Fibroblast of villous mesenchyme (primary cell): ENCODE measurements around the gene IRS1. TPM values are rescaled to one million over a fixed set of nuclear protein-coding genes. Genes with fewer than 3 reads are reported as not detected.

Experiments used
- DNase-seq: peaks from one replicate; pipeline ENCODE4 v3.0.0-alpha.2; 2010; ENCODE audit warnings: low read depth
- H3K4me3 ChIP-seq: 2 replicates; pipeline ENCODE4 v1.5.1; 2011; ENCODE audit warnings: low read depth, mild to moderate bottlenecking, low read length
- total RNA-seq: library from RNA; depleted of rRNA; stranded (reverse); fragments of >200 nt; gene quantifications from 2 replicates; pipeline ENCODE4 v1.2.3, GENCODE V29; 2012
- TF ChIP-seq, protein P1 (sequence below): IDR thresholded peaks from 2 replicates; pipeline ENCODE4 v1.5.1; 2012; ENCODE audit warnings: low read depth, mild to moderate bottlenecking, low read length; ENCODE audit not compliant: insufficient read depth

Gene IRS1
- total RNA-seq, 1 donor, result 33.2 TPM

GRCh38 chr2:226760412-226761194 is 39.0 kb downstream of the IRS1 start:
- TF ChIP-seq, protein P1, sequence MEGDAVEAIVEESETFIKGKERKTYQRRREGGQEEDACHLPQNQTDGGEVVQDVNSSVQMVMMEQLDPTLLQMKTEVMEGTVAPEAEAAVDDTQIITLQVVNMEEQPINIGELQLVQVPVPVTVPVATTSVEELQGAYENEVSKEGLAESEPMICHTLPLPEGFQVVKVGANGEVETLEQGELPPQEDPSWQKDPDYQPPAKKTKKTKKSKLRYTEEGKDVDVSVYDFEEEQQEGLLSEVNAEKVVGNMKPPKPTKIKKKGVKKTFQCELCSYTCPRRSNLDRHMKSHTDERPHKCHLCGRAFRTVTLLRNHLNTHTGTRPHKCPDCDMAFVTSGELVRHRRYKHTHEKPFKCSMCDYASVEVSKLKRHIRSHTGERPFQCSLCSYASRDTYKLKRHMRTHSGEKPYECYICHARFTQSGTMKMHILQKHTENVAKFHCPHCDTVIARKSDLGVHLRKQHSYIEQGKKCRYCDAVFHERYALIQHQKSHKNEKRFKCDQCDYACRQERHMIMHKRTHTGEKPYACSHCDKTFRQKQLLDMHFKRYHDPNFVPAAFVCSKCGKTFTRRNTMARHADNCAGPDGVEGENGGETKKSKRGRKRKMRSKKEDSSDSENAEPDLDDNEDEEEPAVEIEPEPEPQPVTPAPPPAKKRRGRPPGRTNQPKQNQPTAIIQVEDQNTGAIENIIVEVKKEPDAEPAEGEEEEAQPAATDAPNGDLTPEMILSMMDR, result no peak
- peak; percentile 95 for DNase-seq
- no peak overlapping the region for H3K4me3 ChIP-seq

GRCh38 chr2:226759768-226760167 is 39.9 kb downstream of the IRS1 start:
- no peak overlapping the region for H3K4me3 ChIP-seq
- TF ChIP-seq, protein P1, result no peak
- DNase-seq, result no peak

DNA sequence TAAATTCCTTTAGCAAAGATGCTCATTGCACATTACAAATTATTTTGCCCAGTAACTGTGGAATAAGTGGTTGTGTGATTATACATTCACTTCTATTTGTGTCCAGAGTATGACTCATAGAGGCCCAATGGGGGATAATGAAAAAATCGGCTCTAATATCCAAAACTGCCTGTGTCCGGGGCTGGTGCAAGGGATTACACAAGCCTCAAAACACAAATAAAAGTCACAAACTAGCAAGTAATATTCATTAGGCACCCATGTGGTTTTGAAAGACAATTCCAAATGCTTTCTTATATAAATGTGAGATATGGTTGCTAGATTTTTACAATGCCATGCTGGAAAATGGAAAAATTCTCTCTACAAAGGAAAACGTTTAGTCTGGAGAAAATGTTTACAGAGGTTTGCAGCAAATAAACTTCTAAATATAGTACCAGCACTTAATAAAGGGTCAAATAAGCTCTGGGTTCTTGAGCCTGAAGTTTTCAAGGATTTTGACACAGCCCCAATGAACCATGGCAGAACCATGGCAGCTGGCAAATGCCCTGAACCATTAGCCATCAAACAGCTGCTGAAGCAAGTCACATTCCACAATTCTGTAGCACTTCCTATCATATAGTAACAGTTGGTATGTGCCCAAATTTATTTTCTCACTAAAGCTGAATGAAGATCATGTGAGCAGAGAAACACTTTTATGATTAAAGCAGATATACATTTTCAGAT is 40.5 kb downstream of the IRS1 start:
- no peak overlapping the region for H3K4me3 ChIP-seq

DNA sequence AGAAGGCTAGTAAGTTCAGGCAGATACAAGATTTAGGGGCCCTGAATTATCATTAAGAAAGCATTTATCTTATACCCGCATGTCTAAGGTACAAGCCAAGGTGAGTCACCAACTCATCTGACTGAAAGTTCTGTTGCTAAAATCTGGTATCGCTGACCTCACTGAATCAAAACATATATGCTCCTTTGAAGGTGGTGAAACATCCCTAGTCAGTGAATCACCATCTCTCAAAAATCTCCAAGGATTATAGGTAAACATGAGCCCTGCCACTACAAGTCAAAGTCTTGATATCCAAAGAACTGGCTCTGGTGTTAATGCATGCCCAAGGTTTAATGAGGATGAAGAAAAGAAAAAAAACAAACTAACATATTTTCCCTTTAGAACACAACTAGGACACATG is 43.5 kb downstream of the IRS1 start:
- peak; percentile 89 for DNase-seq
- TF ChIP-seq, protein P1, result no peak
- H3K4me3 ChIP-seq, result no peak overlapping the region

More for the DNA sequence above, 40.5 kb downstream of the IRS1 start:
- peak; percentile 89 for DNase-seq
- TF ChIP-seq, protein P1, result no peak

DNA sequence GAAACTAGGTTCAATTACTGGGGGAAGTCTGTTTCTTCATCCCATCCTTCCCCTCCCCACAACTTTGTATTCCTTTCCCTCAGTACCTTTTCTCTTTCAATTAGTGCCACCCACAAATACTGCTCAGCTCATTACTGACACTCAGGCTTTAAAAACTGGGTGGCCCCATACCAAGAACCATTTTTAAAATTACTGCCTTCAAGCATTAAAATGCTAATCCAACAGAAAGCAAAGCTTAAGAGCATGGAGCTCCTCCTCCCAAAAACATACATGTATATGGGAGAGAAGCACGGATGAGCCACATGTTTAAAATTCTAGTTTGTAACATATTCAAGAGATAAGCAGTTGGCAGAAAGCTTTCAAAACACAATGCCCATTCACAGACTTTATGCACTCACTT is 44.0 kb downstream of the IRS1 start:
- no peak overlapping the region for H3K4me3 ChIP-seq
- TF ChIP-seq, protein P1, result no peak
- DNase-seq, result no peak

GRCh38 chr2:226754821-226755604 is 44.6 kb downstream of the IRS1 start:
- H3K4me3 ChIP-seq, result peak overlapping the region; percentile 10
- DNase-seq, result peak; percentile 97
- TF ChIP-seq, protein P1, result no peak
